GM18505 (cell line): ENCODE data around the gene FAM89A.
"Not testable (repeated sequence)": the region's sequence is repeated elsewhere in the genome, so short reads cannot be mapped to it uniquely, and the experiment has no call there.

ENCODE experiments used
- ATAC-seq: cut with Tn5 transposase; IDR thresholded peaks from one replicate; pipeline ENCODE4 v1.9.1; 2021; ENCODE audit not compliant: unreplicated experiment
- POLR2A ChIP-seq: IDR thresholded peaks from 4 replicates; pipeline ENCODE4 v1.6.1; 2011; ENCODE audit warnings: borderline replicate concordance; ENCODE audit not compliant: insufficient read depth, insufficient read length; ENCODE audit errors: extremely low read depth

FAM89A gene

GRCh38 chr1:231001892-231002291 is 38.2 kb downstream of the FAM89A start:
- no peak for ATAC-seq
- no peak for TF ChIP-seq POLR2A

- no peak for ATAC-seq
- no peak for TF ChIP-seq POLR2A
Measured at GRCh38 chr1:231000639-231001038, 39.4 kb downstream of the FAM89A start.

DNA sequence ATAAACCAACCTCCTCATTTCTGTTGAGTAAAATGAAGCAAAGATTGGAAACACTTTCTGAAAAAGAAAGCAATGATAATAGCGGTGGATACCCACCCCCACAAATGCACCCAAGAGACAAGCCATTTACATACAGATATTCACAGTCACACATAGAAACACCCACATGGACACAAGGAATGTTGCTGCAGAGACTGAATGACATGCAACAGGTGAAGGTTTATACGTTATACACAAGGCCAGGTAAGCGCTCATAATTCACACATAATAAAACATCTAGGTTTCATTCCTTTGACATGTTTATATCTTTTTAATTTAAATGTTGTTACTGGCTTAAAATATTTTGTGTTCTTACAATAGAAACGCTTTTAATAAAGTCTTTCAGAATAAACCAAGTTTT is 39.9 kb downstream of the FAM89A start:
- no peak for TF ChIP-seq POLR2A
- ATAC-seq, result no peak

GRCh38 chr1:230994860-230995259 is 45.2 kb downstream of the FAM89A start:
- no peak for ATAC-seq
- TF ChIP-seq POLR2A, result no peak

GRCh38 chr1:230992100-230992774 is 47.8 kb downstream of the FAM89A start:
- TF ChIP-seq POLR2A, result no peak
- ATAC-seq, result no peak

GRCh38 chr1:230987448-230987847 is 52.6 kb downstream of the FAM89A start:
- no peak for TF ChIP-seq POLR2A
- no peak for ATAC-seq

GRCh38 chr1:230986976-230987375 is 53.1 kb downstream of the FAM89A start:
- ATAC-seq, result no peak
- TF ChIP-seq POLR2A, result no peak

DNA sequence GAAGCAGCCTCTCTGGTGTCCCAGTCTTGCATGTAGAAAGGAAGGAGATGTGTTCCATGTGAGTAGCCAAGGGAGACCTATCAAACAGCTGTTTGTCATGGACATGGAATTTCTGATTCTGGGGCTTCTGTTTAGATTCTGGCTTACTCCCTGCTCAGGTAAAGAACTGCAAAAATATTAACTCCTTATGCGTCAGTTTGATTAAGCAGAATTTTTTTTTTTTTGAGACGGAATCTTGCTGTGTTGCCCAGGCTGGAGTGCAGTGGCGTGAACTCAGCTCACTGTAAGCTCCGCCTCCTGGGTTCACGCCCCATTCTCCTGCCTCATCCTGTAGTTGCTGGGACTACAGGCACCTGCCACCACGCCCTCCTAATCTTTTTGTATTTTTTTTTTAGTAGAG is 54.3 kb downstream of the FAM89A start:
- ATAC-seq, result no peak
- no peak for TF ChIP-seq POLR2A

- not testable (repeated sequence) for ATAC-seq
Measured at GRCh38 chr1:230984622-230985515, 55.2 kb downstream of the FAM89A start.

GRCh38 chr1:230983811-230984210 is 56.2 kb downstream of the FAM89A start:
- no peak for TF ChIP-seq POLR2A
- ATAC-seq, result no peak

DNA sequence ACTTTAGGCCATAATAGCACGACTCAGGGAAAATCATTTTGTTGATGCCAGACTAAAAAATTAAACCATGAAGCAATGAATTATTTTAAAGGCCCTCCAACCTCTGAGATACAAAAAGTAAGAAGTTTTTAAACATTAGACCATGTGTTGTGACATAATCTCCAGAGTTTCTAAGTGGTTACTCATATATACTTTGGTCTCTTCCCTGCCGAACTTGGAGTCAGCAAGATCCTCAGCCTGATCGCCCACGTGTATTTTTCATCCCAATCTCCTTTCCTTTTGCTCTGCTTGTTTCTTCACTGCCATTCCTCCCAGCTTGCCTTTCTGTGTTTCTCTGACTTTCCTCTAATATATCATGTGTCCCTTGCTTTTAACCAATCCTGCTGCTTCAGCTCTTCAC is 57.4 kb downstream of the FAM89A start:
- ATAC-seq, result no peak
- no peak for TF ChIP-seq POLR2A

DNA sequence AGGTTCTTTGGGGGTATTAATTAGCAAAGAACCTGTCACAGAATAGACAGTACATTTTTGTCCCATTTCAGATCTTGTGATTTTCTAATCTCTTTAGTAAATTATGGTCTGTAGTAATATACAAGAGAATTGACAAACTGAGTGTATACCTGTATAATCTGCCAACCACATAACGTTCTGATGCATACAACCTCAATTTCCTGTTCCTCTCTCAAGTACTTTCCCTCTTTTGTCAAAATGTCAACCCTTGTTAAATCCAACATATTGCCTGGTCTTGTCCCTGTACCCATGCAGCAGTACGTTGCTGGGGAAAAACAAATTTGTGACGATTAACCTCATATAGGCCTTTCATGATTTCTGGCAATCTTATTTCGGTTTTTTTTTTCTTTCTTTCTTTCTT is 60.1 kb downstream of the FAM89A start:
- no peak for ATAC-seq
- TF ChIP-seq POLR2A, result no peak

- no peak for TF ChIP-seq POLR2A
- no peak for ATAC-seq
Measured at GRCh38 chr1:230979389-230979716, 60.7 kb downstream of the FAM89A start.
